ENCODE data around the gene UGP2. TPM values are rescaled to one million over a fixed set of nuclear protein-coding genes. Genes with fewer than 3 reads are reported as not detected.
A peak's percentile ranks its signal among the peaks of the same experiment; 100 is the strongest.
"Not testable (repeated sequence)": the region's sequence is repeated elsewhere in the genome, so short reads cannot be mapped to it uniquely, and the experiment has no call there.

UGP2 gene
- total RNA-seq = 100 to 1,000 TPM; 204 to 209 TPM

GRCh38 chr2:63841254-63842022, at the start of gene UGP2:
Gene UGP2, plus strand, starts transcription at chr2:63841896. Its CDS starts 290 bp downstream, at chr2:63842186.
- Histone ChIP-seq H3K27me3 (no peaks in the 10 kb centered on the region), H3K9me3 (no peaks in the 10 kb centered on the region), H3K4me1 (peaks cover 0 to 34% of the 10 kb centered on the region in 2 donors), H3K4me3 (peak within 1 kb of the TSS; percentile 85 to 92), H3K36me3 (no peaks in the 10 kb centered on the region), H3K27ac (peak within 1 kb of the TSS; percentile 99)
- peak; percentile 94 for DNase-seq (ENCODE audit: low spot score)
- no peak for TF ChIP-seq CTCF (IDR thresholded peaks at IDR 0.05)

GRCh38 chr2:63792530-63792929, 49.2 kb upstream of the UGP2 start:
- no peaks in the 10 kb centered on the region for H3K9me3 ChIP-seq
- H3K27ac ChIP-seq = no peak overlapping the region
- H3K4me3 ChIP-seq = no peak overlapping the region
- DNase-seq (ENCODE audit: low spot score) = no peak
- H3K27me3 ChIP-seq = no peaks in the 10 kb centered on the region
- no peak for TF ChIP-seq CTCF (IDR thresholded peaks at IDR 0.05)
- H3K36me3 ChIP-seq = no peaks in the 10 kb centered on the region
- H3K4me1 ChIP-seq = peaks cover 0 to 4% of the 10 kb centered on the region in 2 donors

GRCh38 chr2:63796366-63796765, 45.3 kb upstream of the UGP2 start:
- H3K9me3 ChIP-seq = no peaks in the 10 kb centered on the region
- H3K4me1 ChIP-seq = peaks cover 0 to under 1% of the 10 kb centered on the region in 2 donors
- no peaks in the 10 kb centered on the region for H3K36me3 ChIP-seq
- no peak for DNase-seq (ENCODE audit: low spot score)
- no peak overlapping the region for H3K4me3 ChIP-seq
- H3K27ac ChIP-seq = no peak overlapping the region
- no peaks in the 10 kb centered on the region for H3K27me3 ChIP-seq
- no peak for TF ChIP-seq CTCF (IDR thresholded peaks at IDR 0.05)

GRCh38 chr2:63796796-63797195, 44.9 kb upstream of the UGP2 start:
- no peak for TF ChIP-seq CTCF (IDR thresholded peaks at IDR 0.05)
- Histone ChIP-seq H3K4me3 (no peak overlapping the region), H3K36me3 (no peaks in the 10 kb centered on the region), H3K4me1 (no peaks in the 10 kb centered on the region), H3K9me3 (no peaks in the 10 kb centered on the region), H3K27ac (no peak overlapping the region), H3K27me3 (no peaks in the 10 kb centered on the region)
- no peak for DNase-seq (ENCODE audit: low spot score)

GRCh38 chr2:63801455-63801854, 40.2 kb upstream of the UGP2 start:
- no peak overlapping the region for H3K4me3 ChIP-seq
- no peaks in the 10 kb centered on the region for H3K27me3 ChIP-seq
- H3K9me3 ChIP-seq = no peaks in the 10 kb centered on the region
- H3K27ac ChIP-seq = no peak overlapping the region
- H3K36me3 ChIP-seq = no peaks in the 10 kb centered on the region
- DNase-seq (ENCODE audit: low spot score) = no peak
- no peaks in the 10 kb centered on the region for H3K4me1 ChIP-seq
- no peak for TF ChIP-seq CTCF (IDR thresholded peaks at IDR 0.05)

- TF ChIP-seq CTCF (IDR thresholded peaks at IDR 0.05) = no peak
- Histone ChIP-seq H3K36me3 (no peaks in the 10 kb centered on the region), H3K4me1 (no peaks in the 10 kb centered on the region), H3K9me3 (no peaks in the 10 kb centered on the region), H3K4me3 (no peak overlapping the region), H3K27me3 (no peaks in the 10 kb centered on the region), H3K27ac (no peak overlapping the region)
- DNase-seq (ENCODE audit: low spot score) = no peak
These were observed 36.3 kb upstream of the UGP2 start for GRCh38 chr2:63805412-63805811.

- not testable (repeated sequence) for DNase-seq (ENCODE audit: low spot score); H3K27me3 ChIP-seq; H3K4me1 ChIP-seq; H3K4me3 ChIP-seq; H3K27ac ChIP-seq; H3K9me3 ChIP-seq; H3K36me3 ChIP-seq
These were observed 33.7 kb upstream of the UGP2 start for GRCh38 chr2:63808036-63808435.

GRCh38 chr2:63808911-63809310, 32.8 kb upstream of the UGP2 start:
- H3K9me3 ChIP-seq; H3K27ac ChIP-seq; DNase-seq (ENCODE audit: low spot score); H3K27me3 ChIP-seq; H3K4me3 ChIP-seq; H3K4me1 ChIP-seq; H3K36me3 ChIP-seq: not testable (repeated sequence)
